Liver (tissue), 9 donors: ENCODE measurements around the gene ROBO2. TPM values are rescaled to one million over a fixed set of nuclear protein-coding genes. Genes with fewer than 3 reads are reported as not detected.

Source experiments
- DNase-seq: peaks from one replicate; pipeline ENCODE4 v3.0.0-alpha.2; 2017; ENCODE audit warnings: low spot score
- H3K27ac ChIP-seq, 2 donors: one replicate each; pipeline ENCODE4 v1.7.0; 2013; ENCODE audit warnings: inconsistent platforms in 2 of 2, low read length in 2 of 2, control low read depth in 1 of 2, low read depth in 1 of 2, mild to moderate bottlenecking in 1 of 2
- H3K27me3 ChIP-seq, 4 donors: one replicate each; pipeline versions ENCODE4 v1.6.1 to v1.7.0; 2013; ENCODE audit warnings: low read length in 3 of 4, inconsistent platforms in 1 of 4, mild to moderate bottlenecking in 1 of 4, moderate library complexity in 1 of 4; ENCODE audit not compliant: control insufficient read depth in 4 of 4, insufficient read depth in 4 of 4
- H3K36me3 ChIP-seq, 4 donors: one replicate each; pipeline versions ENCODE4 v1.6.1 to v1.7.0; 2013; ENCODE audit warnings: low read length in 3 of 4, mild to moderate bottlenecking in 3 of 4, low read depth in 1 of 4, moderate library complexity in 1 of 4; ENCODE audit not compliant: control insufficient read depth in 4 of 4, insufficient read depth in 3 of 4
- H3K4me1 ChIP-seq, 4 donors: one replicate each; pipeline versions ENCODE4 v1.6.1 to v1.7.0; 2013; ENCODE audit warnings: low read length in 3 of 4, mild to moderate bottlenecking in 3 of 4, moderate library complexity in 1 of 4; ENCODE audit not compliant: control insufficient read depth in 4 of 4, insufficient read depth in 4 of 4
- H3K4me3 ChIP-seq, 3 donors: one replicate each; pipeline versions ENCODE4 v1.6.1 to v1.7.0; 2013; ENCODE audit warnings: low read length in 3 of 3, control low read depth in 1 of 3, low read depth in 1 of 3, mild to moderate bottlenecking in 1 of 3
- H3K9ac ChIP-seq, 2 donors: one replicate each; pipeline ENCODE4 v1.7.0; 2013; ENCODE audit warnings: low read length in 2 of 2, mild to moderate bottlenecking in 2 of 2, moderate library complexity in 2 of 2, control low read depth in 1 of 2, low read depth in 1 of 2
- H3K9me3 ChIP-seq, 4 donors: one replicate each; pipeline versions ENCODE4 v1.6.1 to v1.7.0; 2013; ENCODE audit warnings: low read length in 3 of 4; ENCODE audit not compliant: control insufficient read depth in 4 of 4
- EGR1 ChIP-seq, 2 donors: IDR thresholded peaks; 2 replicates each; pipeline ENCODE4 v1.6.1; 2016 to 2018; ENCODE audit warnings: antibody characterized with exemption in 2 of 2, low read depth in 2 of 2
- FOXA1 ChIP-seq: IDR thresholded peaks from 2 replicates; pipeline ENCODE4 v1.6.1; 2016; ENCODE audit warnings: antibody characterized with exemption
- GABPA ChIP-seq, 2 donors: IDR thresholded peaks in 1 of 2; conservative IDR thresholded peaks in 1 of 2; 2 replicates each; pipeline ENCODE4 v1.6.1; 2016; ENCODE audit warnings: antibody characterized with exemption in 2 of 2, mild to moderate bottlenecking in 1 of 2, moderate library complexity in 1 of 2
- MAX ChIP-seq: IDR thresholded peaks from 2 replicates; pipeline ENCODE4 v1.6.1; 2016; ENCODE audit warnings: antibody characterized with exemption
- NR2F2 ChIP-seq: IDR thresholded peaks from 2 replicates; pipeline ENCODE4 v1.6.1; 2016; ENCODE audit warnings: antibody characterized with exemption
- RAD21 ChIP-seq, 2 donors: IDR thresholded peaks; 2 replicates each; pipeline ENCODE4 v1.6.1; 2016; ENCODE audit warnings: antibody characterized with exemption in 2 of 2, mild to moderate bottlenecking in 2 of 2
- RXRA ChIP-seq, 2 donors: IDR thresholded peaks; 2 replicates each; pipeline ENCODE4 v1.6.1; 2017 to 2018; ENCODE audit warnings: antibody characterized with exemption in 2 of 2, mild to moderate bottlenecking in 1 of 2
- TAF1 ChIP-seq: conservative IDR thresholded peaks from 2 replicates; pipeline ENCODE4 v1.6.1; 2016; ENCODE audit warnings: antibody characterized with exemption, mild to moderate bottlenecking
- YY1 ChIP-seq: IDR thresholded peaks from 2 replicates; pipeline ENCODE4 v1.6.1; 2016; ENCODE audit warnings: antibody characterized with exemption, mild to moderate bottlenecking
- ZBTB33 ChIP-seq: IDR thresholded peaks from 2 replicates; pipeline ENCODE4 v1.6.1; 2016; ENCODE audit warnings: antibody characterized with exemption
- WGBS: extraction: QIAGEN DNeasy Blood & Tissue Kit; methylation state at CpG from one replicate; pipeline ENCODE4 v1.1.7; 2013; 5-methylcytosine and 5-hydroxymethylcytosine counted together
- polyA plus RNA-seq, 2 donors: library from polyadenylated mRNA; stranded (reverse) in 1 of 2; unstranded in 1 of 2; fragments of 200-250 nt in 1 of 2; fragments of >200 nt in 1 of 2; fragmentation: Nextera tagmentation in 1 of 2; extraction: Ambion mirVana in 1 of 2; gene quantifications; one replicate each; pipeline versions ENCODE4 v1.2.1 to v1.2.3, GENCODE V29; 2013 to 2015
- total RNA-seq, 2 donors: library from RNA; depleted of rRNA; stranded (reverse); fragments of >200 nt; gene quantifications; one replicate each; pipeline ENCODE4 v1.2.3, GENCODE V29; 2014
- TF ChIP-seq, protein P1 (sequence below): fragments of 150-350 bp; IDR thresholded peaks from 2 replicates; pipeline ENCODE4 v1.5.1; 2017; ENCODE audit warnings: improper control_type of control experiment, low read depth, low read length; ENCODE audit not compliant: missing input control
- TF ChIP-seq, protein P2 (sequence below): IDR thresholded peaks from 2 replicates; pipeline ENCODE4 v1.6.1; 2016; ENCODE audit warnings: antibody characterized with exemption, mild to moderate bottlenecking
- donor health status: healthy.
- donor health status: healthy.
- donor health status: healthy.
- donor health status: healthy.
- donor health status: healthy.

The ROBO2 gene
- total and polyA plus RNA-seq, 4 donors, result 0.22 to 19.4 (median 1.1) TPM

GRCh38 chr3:77562089-77562488 lies 522.2 kb downstream of the ROBO2 start:
- Histone ChIP-seq H3K27me3 (no peaks in the 10 kb centered on the region), H3K9ac (no peak overlapping the region), H3K4me3 (no peak overlapping the region), H3K27ac (no peak overlapping the region), H3K9me3 (peaks cover 0 to 2% (median 0%) of the 10 kb centered on the region in 4 donors), H3K36me3 (no peaks in the 10 kb centered on the region), H3K4me1 (no peaks in the 10 kb centered on the region)
- 77% methylated on average over 2 of the region's 2 CpGs for WGBS
- TF ChIP-seq MAX (no peak), ZBTB33 (no peak), TAF1 (no peak), GABPA (IDR thresholded peaks at IDR 0.05 in 1 of 2, conservative IDR thresholded peaks at IDR 0.05 in 1 of 2) (no peak), RXRA (IDR thresholded peaks at IDR 0.05) (no peak), EGR1 (IDR thresholded peaks at IDR 0.05; ENCODE audit: low read depth in 2 of 2) (no peak), YY1 (no peak), RAD21 (IDR thresholded peaks at IDR 0.05) (no peak)
- TF ChIP-seq, protein P1, sequence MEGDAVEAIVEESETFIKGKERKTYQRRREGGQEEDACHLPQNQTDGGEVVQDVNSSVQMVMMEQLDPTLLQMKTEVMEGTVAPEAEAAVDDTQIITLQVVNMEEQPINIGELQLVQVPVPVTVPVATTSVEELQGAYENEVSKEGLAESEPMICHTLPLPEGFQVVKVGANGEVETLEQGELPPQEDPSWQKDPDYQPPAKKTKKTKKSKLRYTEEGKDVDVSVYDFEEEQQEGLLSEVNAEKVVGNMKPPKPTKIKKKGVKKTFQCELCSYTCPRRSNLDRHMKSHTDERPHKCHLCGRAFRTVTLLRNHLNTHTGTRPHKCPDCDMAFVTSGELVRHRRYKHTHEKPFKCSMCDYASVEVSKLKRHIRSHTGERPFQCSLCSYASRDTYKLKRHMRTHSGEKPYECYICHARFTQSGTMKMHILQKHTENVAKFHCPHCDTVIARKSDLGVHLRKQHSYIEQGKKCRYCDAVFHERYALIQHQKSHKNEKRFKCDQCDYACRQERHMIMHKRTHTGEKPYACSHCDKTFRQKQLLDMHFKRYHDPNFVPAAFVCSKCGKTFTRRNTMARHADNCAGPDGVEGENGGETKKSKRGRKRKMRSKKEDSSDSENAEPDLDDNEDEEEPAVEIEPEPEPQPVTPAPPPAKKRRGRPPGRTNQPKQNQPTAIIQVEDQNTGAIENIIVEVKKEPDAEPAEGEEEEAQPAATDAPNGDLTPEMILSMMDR, result no peak
- no peak for DNase-seq

DNA sequence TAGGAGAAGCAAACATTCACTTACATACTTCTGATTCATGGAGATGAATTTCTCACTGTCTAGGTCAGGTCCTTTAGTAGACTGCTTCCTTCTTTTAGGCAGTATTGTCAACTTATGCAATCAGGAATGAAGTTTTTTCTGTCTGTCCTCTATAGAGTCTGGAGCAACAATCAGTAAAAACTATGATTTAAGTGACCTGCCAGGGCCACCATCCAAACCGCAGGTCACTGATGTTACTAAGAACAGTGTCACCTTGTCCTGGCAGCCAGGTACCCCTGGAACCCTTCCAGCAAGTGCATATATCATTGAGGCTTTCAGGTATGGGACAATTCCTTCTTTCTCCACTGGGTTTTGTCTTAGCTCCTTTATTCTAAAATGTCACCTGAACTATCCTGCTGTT lies 523.1 kb downstream of the ROBO2 start:
- Histone ChIP-seq H3K4me1 (no peaks in the 10 kb centered on the region), H3K27ac (no peak overlapping the region), H3K27me3 (no peaks in the 10 kb centered on the region), H3K9me3 (peaks cover 0 to 2% (median 0%) of the 10 kb centered on the region in 4 donors), H3K9ac (no peak overlapping the region), H3K4me3 (no peak overlapping the region), H3K36me3 (no peaks in the 10 kb centered on the region)
- TF ChIP-seq ZBTB33 (no peak), FOXA1 (no peak), YY1 (no peak), NR2F2 (no peak)
- TF ChIP-seq, protein P2, sequence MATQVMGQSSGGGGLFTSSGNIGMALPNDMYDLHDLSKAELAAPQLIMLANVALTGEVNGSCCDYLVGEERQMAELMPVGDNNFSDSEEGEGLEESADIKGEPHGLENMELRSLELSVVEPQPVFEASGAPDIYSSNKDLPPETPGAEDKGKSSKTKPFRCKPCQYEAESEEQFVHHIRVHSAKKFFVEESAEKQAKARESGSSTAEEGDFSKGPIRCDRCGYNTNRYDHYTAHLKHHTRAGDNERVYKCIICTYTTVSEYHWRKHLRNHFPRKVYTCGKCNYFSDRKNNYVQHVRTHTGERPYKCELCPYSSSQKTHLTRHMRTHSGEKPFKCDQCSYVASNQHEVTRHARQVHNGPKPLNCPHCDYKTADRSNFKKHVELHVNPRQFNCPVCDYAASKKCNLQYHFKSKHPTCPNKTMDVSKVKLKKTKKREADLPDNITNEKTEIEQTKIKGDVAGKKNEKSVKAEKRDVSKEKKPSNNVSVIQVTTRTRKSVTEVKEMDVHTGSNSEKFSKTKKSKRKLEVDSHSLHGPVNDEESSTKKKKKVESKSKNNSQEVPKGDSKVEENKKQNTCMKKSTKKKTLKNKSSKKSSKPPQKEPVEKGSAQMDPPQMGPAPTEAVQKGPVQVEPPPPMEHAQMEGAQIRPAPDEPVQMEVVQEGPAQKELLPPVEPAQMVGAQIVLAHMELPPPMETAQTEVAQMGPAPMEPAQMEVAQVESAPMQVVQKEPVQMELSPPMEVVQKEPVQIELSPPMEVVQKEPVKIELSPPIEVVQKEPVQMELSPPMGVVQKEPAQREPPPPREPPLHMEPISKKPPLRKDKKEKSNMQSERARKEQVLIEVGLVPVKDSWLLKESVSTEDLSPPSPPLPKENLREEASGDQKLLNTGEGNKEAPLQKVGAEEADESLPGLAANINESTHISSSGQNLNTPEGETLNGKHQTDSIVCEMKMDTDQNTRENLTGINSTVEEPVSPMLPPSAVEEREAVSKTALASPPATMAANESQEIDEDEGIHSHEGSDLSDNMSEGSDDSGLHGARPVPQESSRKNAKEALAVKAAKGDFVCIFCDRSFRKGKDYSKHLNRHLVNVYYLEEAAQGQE, result no peak
- no peak for DNase-seq
- 82% methylated on average over 1 of the region's 1 CpG for WGBS
